ENCODE data around the gene RPS6KA4.

- no peak for TF ChIP-seq CTCF (IDR thresholded peaks at IDR 0.05)
- TF ChIP-seq POLR2A (IDR thresholded peaks at IDR 0.05), result no peak
- no peak for TF ChIP-seq POLR2AphosphoS5 (IDR thresholded peaks at IDR 0.05)
Measured at GRCh38 chr11:64372021-64372420, 13.1 kb downstream of the RPS6KA4 start.

Data from sigmoid colon (tissue), 4 donors.